Measurements from ENCODE around the gene VPS13D. TPM values are rescaled to one million over a fixed set of nuclear protein-coding genes. Genes with fewer than 3 reads are reported as not detected.
A peak's percentile ranks its signal among the peaks of the same experiment; 100 is the strongest.

VPS13D gene
- total and polyA plus RNA-seq, 2 of the 4 experiments (the other 2 are of a cell fraction): 9.0 to 16.3 TPM

DNA sequence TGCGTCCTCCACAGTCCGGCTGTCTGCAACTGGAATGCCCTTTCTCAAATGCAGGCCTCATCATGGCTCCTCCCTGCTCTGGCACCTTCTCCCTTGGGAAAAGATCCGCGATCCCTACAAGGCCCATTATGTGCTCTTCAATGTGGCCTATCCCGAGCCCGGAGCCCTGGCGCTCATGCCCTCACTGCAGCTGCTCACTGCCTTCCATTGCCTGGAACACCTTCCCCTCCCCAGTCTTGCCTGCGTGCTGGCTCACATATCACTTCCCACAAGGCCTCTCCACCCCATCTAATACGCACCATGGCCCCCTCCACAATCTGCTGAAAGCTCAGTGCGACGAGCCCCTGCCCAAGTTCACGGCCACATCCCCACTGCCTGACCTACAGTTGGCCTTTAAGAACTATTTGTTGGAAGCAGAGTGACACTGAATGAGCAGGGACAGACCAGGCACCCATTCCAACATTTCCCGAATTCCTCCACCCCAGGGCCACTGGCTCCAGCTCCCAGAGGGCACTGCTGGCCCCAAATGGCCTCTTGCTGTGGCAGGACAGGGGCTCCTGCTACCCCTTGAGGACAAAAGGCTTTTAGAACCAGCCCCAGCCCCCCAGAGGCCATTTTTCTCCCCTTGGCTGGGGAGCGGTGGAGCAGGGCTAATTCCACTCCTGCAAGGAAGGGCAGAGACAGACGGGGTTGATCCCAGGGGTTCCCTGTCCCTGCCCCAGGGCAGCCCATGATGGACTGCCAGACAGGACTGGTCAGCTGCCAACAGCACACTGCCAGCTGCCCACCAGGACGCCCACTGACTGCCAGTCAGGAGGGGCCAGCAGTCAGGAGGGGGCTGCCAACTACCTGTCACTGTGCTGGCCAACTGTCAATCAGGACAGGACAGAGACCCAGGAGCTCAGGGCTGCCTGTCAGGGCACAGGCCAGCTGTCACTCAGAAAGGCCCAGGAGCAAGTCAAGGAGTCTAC lies 323.4 kb downstream of the VPS13D start:
- H3K36me3 ChIP-seq (ENCODE audit: control insufficient read depth, insufficient read depth, low read length): no peaks in the 10 kb centered on the region
- peak overlapping the region; percentile 15 for H2AK9ac ChIP-seq (replicated peaks; ENCODE audit: low read depth, low read length, poor library complexity)
- in situ Hi-C loops (cut with MboI; ENCODE audit: low sequenced_read_pairs) (loop anchor here (10.0 kb wide), 1 partner anchor 62 kb away; the partner anchor contains the start of gene DHRS3), dilution Hi-C loops (cut with HindIII; ENCODE audit: low sequenced_read_pairs, unreplicated experiment) (no loop called here), intact Hi-C loops (cut with micrococcal nuclease) (no loop called here)
- H3K27ac ChIP-seq (ENCODE audit: insufficient read depth, low read length): no peak overlapping the region; the same call in 1 of the 2 replicates
- no peak overlapping the region for H3K4me3 ChIP-seq (ENCODE audit: insufficient read depth, low read depth, low read length)
- H3K14ac ChIP-seq (replicated peaks; ENCODE audit: low read depth, low read length): peak overlapping the region; percentile 43
- H4K91ac ChIP-seq (ENCODE audit: insufficient read depth, low read depth, low read length): peak overlapping the region; percentile 84
- peak overlapping the region; percentile 64 for H3K18ac ChIP-seq (ENCODE audit: low read depth, low read length)
- 0 out of 2 replicates have a peak overlapping the region, but pooled peaks have one; percentile 63 for H3K23ac ChIP-seq (ENCODE audit: low read depth, low read length)
- no peak for TF ChIP-seq MXI1 (IDR thresholded peaks at IDR 0.05; ENCODE audit: borderline replicate concordance, low read depth, low read length)
- no peak for TF ChIP-seq POLR2A (IDR thresholded peaks at IDR 0.05; ENCODE audit: low read depth, low read length)
- TF ChIP-seq NFE2L2 (IDR thresholded peaks at IDR 0.05; ENCODE audit: low read depth, low read length): no peak
- no peak for TF ChIP-seq MAZ (IDR thresholded peaks at IDR 0.05; ENCODE audit: borderline replicate concordance, low read depth, low read length)
- TF ChIP-seq, protein P1, sequence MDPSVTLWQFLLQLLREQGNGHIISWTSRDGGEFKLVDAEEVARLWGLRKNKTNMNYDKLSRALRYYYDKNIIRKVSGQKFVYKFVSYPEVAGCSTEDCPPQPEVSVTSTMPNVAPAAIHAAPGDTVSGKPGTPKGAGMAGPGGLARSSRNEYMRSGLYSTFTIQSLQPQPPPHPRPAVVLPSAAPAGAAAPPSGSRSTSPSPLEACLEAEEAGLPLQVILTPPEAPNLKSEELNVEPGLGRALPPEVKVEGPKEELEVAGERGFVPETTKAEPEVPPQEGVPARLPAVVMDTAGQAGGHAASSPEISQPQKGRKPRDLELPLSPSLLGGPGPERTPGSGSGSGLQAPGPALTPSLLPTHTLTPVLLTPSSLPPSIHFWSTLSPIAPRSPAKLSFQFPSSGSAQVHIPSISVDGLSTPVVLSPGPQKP (IDR thresholded peaks at IDR 0.05; ENCODE audit: borderline replicate concordance, low read depth, low read length): no peak
- no peak for TF ChIP-seq MAFK (IDR thresholded peaks at IDR 0.05; ENCODE audit: low read depth, low read length)
- no peak for TF ChIP-seq RAD21 (IDR thresholded peaks at IDR 0.05; ENCODE audit: low read length)
- TF ChIP-seq CHD1 (IDR thresholded peaks at IDR 0.05; ENCODE audit: low read depth, low read length): no peak
- TF ChIP-seq RCOR1 (IDR thresholded peaks at IDR 0.05; ENCODE audit: insufficient replicate concordance, low read length): no peak
- TF ChIP-seq SMC3 (IDR thresholded peaks at IDR 0.05; ENCODE audit: low read depth, low read length): no peak
- no peak for TF ChIP-seq FOS (IDR thresholded peaks at IDR 0.05; ENCODE audit: low read depth, low read length)
- no peak for TF ChIP-seq CEBPB (IDR thresholded peaks at IDR 0.05; ENCODE audit: low read depth, low read length)
- ChIA-PET POLR2A (ENCODE audit: unreplicated experiment) (no interaction called here), CTCF (interaction anchor here (0.6 kb wide), 1 partner anchor 51 kb away, joined by 4 read pairs; no protein-coding TSS in a partner anchor)
- H3K4me2 ChIP-seq (ENCODE audit: low read depth, low read length): no peak overlapping the region
- H3K79me1 ChIP-seq (ENCODE audit: low read depth in 1 of 2, low read length in 2 of 2): no peaks in the 10 kb centered on the region
- H3K9me1 ChIP-seq (ENCODE audit: insufficient read depth, low read length): peaks cover 4% of the 10 kb centered on the region
- DNase-seq (no peak), ATAC-seq (ENCODE audit: low read depth) (no peak)
- H2BK120ac ChIP-seq (ENCODE audit: low read depth, low read length): peak overlapping the region; percentile 78
- H2BK5ac ChIP-seq (ENCODE audit: low read depth, low read length, poor library complexity, severe bottlenecking): no peak overlapping the region
- H2AK5ac ChIP-seq (ENCODE audit: low read depth, low read length): peak overlapping the region; percentile 87
- no peak overlapping the region for H3K56ac ChIP-seq (ENCODE audit: extremely low read depth, insufficient read depth, low read length)
- BruUV-seq (replicated peaks): no TSS peak
- H4K8ac ChIP-seq (ENCODE audit: low read depth in 2 of 2, low read length in 2 of 2): peak overlapping the region; percentile 19 to 41; a peak in 2 of 4 replicates
- peak overlapping the region; percentile 89; the same call in 2 of the 3 replicates for H2BK15ac ChIP-seq (ENCODE audit: low read depth, low read length)
- WGBS, 2 experiments (ENCODE audit: extremely low coverage in 2 of 2, insufficient read length in 1 of 2): 76% methylated on average over 9 of the region's 16 CpGs; no CpG with 5 or more reads in 1 of the 2 experiments
- peaks cover 2% of the 10 kb centered on the region; the same call in 1 of the 2 replicates for H3K9me3 ChIP-seq (ENCODE audit: control insufficient read depth, insufficient read depth, low read length)
- H3K27me3 ChIP-seq (ENCODE audit: control insufficient read depth, insufficient read depth, low read length): no peaks in the 10 kb centered on the region
- H4K5ac ChIP-seq (ENCODE audit: low read depth, low read length): peak overlapping the region; percentile 82
- peak overlapping the region; percentile 88 for H3K4ac ChIP-seq (ENCODE audit: low read depth, low read length)
- peaks cover 29% of the 10 kb centered on the region for H3K4me1 ChIP-seq (ENCODE audit: control insufficient read depth, insufficient read depth, low read length)
- H2BK20ac ChIP-seq (ENCODE audit: low read depth, low read length): peak overlapping the region; percentile 70
- H3K9ac ChIP-seq (ENCODE audit: low read depth, low read length): no peak overlapping the region
- peak overlapping the region; percentile 4 for H2AFZ ChIP-seq (replicated peaks; ENCODE audit: low read length, poor library complexity)
- H4K20me1 ChIP-seq (ENCODE audit: insufficient read depth, low read length): no peaks in the 10 kb centered on the region
